CD4-positive, alpha-beta T cell treated with Interleukin-10 for 1 hour (primary cell): ENCODE data around the gene PHC3.
A peak's percentile ranks its signal among the peaks of the same experiment; 100 is the strongest.

Experiments used
- DNase-seq: peaks from one replicate; pipeline ENCODE4 v3.0.0-alpha.2; 2020

PHC3 gene

GRCh38 chr3:170076715-170077238, 104.8 kb downstream of the PHC3 start:
- no peak for DNase-seq

DNA sequence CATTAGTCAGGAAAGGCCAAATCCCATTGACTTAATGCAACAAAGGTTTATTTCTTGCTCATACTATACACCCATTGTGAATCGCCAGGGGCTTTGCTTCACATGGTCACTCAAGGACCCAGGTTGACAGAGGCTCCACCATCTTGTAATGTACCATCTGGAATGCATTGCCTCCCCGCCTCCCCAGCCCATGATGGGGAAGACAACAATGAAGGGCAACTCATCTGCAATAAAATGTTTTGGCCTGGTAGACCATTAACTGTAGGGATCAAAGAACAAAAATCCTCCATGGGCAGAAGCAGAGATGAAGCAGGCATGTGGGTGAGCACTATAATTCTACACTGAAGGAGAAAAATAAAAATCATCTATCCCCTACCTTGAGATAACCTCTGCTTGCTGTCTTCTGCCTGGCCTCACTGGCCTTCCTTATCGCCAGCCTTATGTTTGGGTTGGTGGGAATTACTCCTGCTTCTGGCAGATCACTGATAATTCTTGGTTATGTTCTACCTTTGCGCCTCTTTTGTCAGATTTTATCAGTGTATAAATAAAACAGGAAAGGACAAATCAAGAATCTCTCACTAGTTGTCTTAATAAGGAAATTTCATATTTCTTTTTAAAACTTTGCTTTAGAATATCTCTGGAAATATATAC, 106.0 kb downstream of the PHC3 start:
- DNase-seq: no peak

DNA sequence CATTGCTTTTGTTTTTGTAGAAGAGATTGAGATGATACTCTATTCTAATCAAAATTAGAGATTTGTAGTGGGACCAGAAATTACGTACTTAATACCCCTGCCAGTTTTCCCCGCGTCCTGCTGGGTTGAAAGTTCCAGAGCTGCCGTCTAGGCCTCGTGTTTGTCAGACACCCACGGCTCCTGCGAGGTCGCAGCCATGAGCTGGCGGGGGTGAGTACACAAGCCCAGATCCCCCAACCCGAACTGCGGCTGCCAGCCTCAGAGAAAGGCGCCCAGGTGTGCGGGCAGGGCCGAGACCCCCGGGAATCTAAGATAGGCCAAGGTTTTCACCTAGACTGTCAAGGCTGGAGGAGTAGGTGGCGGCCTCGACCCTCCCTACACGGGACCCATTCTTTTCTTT, 117.4 kb downstream of the PHC3 start:
- DNase-seq: no peak

- no peak for DNase-seq
Measured at GRCh38 chr3:170063691-170064090, 117.8 kb downstream of the PHC3 start.

DNA sequence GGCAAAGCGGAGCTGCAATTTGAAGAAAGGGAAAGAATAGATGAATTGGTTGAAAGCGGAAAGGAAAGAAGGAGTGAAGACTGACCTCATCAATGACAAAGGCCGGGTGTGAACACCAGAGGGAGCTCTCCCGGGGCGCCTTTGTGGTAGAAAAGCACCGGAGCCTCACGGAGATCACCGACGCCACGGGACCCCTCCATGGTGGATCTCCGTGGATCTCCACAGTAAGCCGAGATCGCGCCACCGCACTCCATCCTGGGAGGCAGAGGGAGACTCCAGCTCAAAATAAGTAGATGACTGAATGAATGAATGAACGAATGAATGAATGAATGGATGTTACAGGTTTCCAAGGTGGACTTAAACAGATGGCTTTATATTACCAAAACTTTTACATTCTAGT, 118.8 kb downstream of the PHC3 start:
- no peak for DNase-seq

GRCh38 chr3:170062068-170062467, 119.5 kb downstream of the PHC3 start:
- DNase-seq: no peak

- DNase-seq: no peak
Measured at GRCh38 chr3:170059447-170059846, 122.1 kb downstream of the PHC3 start.

- DNase-seq: no peak
Measured at GRCh38 chr3:170058127-170058526, 123.4 kb downstream of the PHC3 start.

DNA sequence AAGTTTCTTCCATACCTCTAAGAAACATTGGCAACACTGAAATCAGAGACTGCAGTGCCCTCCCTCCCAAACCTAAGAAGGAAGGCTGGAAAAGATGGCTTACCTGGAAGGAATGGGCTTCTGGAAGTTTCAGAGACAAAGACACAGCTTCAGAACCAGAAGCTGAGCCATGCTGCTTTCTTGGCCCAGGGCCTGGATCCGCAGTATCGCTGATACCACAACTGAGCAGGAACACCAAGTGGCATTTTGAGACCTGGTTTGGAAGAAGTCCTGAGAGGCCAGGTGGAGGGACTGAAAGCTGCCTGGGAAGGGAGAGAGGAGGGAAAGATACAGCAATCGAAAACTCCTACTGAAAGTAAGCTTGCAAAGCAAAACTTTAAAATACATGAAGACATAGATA, 124.0 kb downstream of the PHC3 start:
- DNase-seq: no peak

DNA sequence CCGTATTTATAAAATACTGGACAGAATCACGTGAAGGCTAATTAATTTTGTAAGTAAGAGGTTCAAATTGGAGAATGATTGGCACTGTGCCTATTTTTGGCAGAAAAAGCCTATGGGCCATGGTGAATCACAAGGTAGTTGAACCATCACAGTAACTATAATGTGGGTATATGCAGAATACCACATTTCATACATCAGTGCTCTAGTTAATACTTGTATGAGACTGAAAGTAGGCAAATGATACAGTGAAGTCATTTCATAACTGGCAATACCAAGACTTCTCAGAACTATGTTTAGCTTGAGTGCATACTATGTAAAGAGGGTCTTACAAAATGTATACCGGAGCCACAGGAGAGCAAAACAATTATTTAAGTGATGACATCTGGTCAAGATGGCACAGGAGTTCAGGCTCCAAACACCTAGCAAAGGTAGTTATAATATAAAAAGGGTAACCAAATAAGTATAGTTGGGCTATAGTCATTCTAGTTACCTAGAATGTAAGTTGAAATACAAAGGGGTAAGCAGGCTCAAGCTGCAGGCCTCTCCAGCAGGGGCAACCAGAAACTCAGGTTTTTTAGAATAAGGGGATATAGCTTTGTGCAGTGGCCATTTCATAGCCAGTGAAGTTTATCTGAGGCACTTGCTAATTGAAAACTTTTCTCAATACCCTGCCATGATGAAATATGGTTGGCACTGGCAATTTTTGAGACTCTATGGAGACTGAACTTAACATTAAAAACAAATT, 124.7 kb downstream of the PHC3 start:
- DNase-seq: no peak

GRCh38 chr3:170055209-170055608, 126.3 kb downstream of the PHC3 start:
- DNase-seq: no peak

- peak; percentile 29 for DNase-seq
Measured at GRCh38 chr3:170054204-170054603, 127.3 kb downstream of the PHC3 start.

- no peak for DNase-seq
Measured at GRCh38 chr3:170052398-170052797, 129.1 kb downstream of the PHC3 start.

- no peak for DNase-seq
Measured at GRCh38 chr3:170050753-170051152, 130.8 kb downstream of the PHC3 start.

DNA sequence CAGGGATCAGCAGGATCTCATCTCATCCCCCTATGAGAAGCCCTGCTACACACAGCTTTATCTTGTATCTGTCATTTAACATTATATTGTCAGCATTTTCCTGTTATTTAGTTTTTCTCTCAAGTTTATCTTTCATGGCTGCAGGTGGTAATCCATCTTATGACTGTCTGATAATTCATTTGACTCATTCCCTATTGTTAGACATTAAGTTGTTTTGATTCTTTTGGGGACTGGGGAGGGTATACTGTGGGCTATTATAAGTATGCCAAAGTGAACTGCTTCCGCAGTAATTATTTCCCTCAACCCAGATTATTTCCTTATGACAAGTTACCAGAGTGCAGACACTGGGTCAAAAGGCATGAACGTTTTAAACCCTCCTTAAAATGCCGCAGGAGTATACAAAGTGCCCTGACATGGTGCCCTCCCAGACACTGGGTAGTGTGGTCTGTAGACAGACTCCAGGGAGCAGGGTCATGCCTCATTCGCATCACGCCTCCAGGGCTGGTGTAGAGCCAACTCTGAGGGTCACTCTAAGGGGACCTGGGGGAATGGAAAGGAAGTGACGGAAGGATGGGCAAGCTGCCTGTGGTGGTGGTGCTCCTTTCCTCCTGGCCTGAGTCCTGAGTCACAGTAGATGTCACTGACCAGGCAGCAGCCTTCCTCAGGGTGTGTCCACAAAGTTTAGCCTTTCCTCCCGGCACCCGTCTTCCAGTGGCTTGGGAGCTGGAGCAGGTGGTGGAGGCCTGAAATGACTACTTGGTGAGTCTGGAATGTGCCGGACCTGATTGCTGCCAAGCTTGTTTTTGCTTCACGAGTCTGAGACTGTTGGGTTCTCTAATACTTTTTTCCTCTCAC, 132.2 kb downstream of the PHC3 start:
- DNase-seq: no peak

DNA sequence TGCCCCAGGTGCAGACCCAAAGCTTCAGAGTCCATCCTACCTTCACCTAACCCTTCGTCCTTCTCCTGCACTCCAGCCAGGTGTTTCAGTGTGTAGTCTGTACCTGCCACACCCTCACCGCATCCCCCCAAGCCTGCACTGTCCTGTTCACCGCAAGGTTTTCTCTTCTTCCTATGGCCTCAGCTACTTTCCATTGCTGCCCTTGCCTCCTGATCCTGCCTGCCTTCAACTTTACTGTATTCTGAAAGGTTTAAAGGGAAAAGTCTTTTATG, 134.5 kb downstream of the PHC3 start:
- DNase-seq: no peak

DNA sequence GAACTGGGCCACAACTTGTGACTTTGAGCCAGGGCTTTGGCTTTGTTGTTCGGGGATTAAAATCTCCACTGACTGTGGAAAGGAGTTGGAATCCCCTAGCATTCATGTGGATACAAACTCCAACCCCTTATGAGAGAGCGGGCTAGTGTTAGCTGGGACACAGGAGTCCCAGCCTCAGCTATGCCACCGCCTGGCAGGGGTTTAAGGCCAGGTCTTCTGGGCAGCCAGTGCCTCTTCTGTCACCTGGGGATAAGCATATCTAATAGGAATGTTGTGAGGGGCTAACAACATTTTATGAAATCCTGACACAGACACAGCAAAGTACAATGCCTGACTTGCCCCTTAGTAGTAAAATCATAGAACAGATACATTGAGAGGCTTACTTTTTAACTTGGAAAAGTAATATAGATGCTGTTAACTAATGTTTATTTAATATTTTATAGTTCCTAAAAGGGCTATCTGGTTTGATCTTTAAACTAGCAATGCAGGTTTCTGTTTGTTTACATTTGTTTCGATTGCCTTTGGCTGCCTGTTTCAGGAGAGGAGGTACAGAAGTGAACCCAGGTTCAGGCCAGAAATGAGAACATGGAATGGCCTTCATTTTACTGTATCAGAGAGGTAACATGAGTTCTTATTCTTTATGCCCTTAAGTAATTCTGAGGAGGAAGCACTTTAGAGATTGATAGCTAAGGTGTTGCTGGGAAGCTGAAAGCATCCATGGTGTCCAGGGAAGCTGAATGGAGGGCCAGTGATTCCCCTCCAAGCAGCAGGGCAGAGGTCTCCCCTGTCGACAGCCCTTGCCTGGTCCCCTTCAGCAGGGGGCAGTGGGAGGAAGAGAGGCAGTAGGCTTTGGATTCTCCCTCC, 135.0 kb downstream of the PHC3 start:
- DNase-seq: no peak

GRCh38 chr3:170044795-170045244, 136.7 kb downstream of the PHC3 start:
- DNase-seq: peak; percentile 5

- no peak for DNase-seq
Measured at GRCh38 chr3:170044271-170044670, 137.3 kb downstream of the PHC3 start.

DNA sequence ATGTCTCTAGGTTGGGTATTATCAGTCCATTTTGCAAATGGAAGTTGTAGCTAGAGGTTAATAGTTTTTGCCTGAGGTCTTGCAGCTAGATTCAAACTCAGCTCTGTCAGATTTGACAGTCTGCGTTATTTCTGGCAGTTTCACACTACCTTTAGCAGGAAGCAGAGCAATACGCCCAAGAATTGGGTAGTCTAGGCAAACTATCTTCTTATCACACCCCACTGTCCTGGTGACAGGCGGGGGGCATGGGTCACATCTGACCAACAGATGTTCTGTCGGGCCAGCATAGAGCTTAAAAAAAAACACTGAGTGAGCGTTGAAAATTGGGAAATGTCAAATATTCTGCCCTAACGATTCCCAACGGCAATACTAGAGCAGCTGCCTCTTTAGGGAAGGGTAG, 138.0 kb downstream of the PHC3 start:
- DNase-seq: no peak

DNA sequence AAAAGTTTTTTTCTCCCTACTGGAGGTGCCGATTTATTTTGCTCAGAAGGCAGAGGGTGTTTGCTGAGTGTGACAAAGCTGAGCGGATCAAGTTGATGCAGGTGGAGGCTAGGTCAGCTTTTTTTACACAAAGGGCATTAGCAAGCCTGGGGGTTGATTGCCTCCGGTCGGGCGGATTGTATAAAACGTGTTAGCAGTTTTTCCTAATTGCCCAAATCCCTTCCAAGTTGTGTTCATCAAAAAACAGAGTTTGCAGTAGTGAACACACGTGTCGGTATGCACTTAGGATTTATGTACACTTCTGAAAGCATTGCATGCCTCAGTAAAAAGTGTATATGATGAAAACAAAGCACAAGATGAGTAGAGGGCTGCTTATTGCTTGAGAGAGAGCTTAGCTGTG, 141.1 kb downstream of the PHC3 start:
- no peak for DNase-seq

DNA sequence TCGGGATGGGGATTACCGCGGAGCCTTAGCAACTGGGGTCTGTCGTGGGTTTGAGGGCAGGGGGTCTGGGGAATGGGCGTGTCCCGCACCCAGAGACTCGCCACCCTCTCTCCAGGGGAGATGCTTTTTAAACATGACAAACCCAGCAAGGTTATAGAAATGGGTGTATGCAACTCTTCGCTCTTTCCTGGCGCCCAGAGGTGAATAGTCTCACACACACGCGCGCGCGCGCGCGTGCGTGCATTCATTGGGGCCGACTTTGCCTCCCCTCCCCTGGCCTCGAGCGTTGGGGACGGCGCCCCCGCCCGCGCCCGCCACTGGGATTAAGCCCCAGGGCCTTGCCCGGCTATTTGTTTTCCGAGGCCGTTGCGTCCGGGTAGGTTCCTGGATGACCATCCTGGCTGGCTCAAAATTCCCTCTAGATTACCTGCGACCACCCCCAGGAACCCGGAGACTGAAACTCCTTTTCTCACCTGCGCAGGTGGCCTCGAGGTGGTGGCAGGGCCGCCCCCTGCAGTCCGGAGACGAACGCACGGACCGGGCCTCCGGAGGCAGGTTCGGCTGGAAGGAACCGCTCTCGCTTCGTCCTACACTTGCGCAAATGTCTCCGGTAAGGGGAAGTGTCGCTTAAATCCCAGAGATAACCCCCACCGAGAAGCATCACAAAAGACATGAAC, 143.0 kb downstream of the PHC3 start:
- peak; percentile 34 for DNase-seq
